ENCODE measurements around the gene ECI1.
A peak's percentile ranks its signal among the peaks of the same experiment; 100 is the strongest.
"Not testable (repeated sequence)": the region's sequence is repeated elsewhere in the genome, so short reads cannot be mapped to it uniquely, and the experiment has no call there.

The ECI1 gene

GRCh38 chr16:2273484-2273883 is 22.1 kb upstream of the ECI1 start:
- FAIRE-seq (no peak), DNase-seq (ENCODE audit: insufficient read length, low spot score) (no peak)
- no peak for TF ChIP-seq CTCF (IDR thresholded peaks at IDR 0.05; ENCODE audit: insufficient read depth, missing control alignments)

- no peak for DNase-seq (ENCODE audit: insufficient read length, low spot score)
- no peak for TF ChIP-seq CTCF (IDR thresholded peaks at IDR 0.05; ENCODE audit: insufficient read depth, missing control alignments)
- no peak for FAIRE-seq
Observed at GRCh38 chr16:2271848-2272461, 20.6 kb upstream of the ECI1 start.

GRCh38 chr16:2270588-2271470 is 19.4 kb upstream of the ECI1 start:
- TF ChIP-seq CTCF (IDR thresholded peaks at IDR 0.05; ENCODE audit: insufficient read depth, missing control alignments), result no peak
- DNase-seq (ENCODE audit: insufficient read length, low spot score) (no peak), FAIRE-seq (no peak)

- FAIRE-seq (no peak), DNase-seq (ENCODE audit: insufficient read length, low spot score) (no peak)
- no peak for TF ChIP-seq CTCF (IDR thresholded peaks at IDR 0.05; ENCODE audit: insufficient read depth, missing control alignments)
Observed at GRCh38 chr16:2270070-2270462, 18.7 kb upstream of the ECI1 start.

GRCh38 chr16:2267913-2268666 is 16.7 kb upstream of the ECI1 start, which contains the start of gene RNPS1:
RNPS1 (minus strand) TSS chr16:2268126; CDS start chr16:2264643, 3,483 bp downstream.
- no peak for FAIRE-seq
- TF ChIP-seq CTCF (IDR thresholded peaks at IDR 0.05; ENCODE audit: insufficient read depth, missing control alignments), result no peak
- DNase-seq (ENCODE audit: insufficient read length, low spot score), result peak; percentile 98

GRCh38 chr16:2267505-2267912 is 16.1 kb upstream of the ECI1 start:
- peak; percentile 53 for DNase-seq (ENCODE audit: insufficient read length, low spot score)
- not testable (repeated sequence) for FAIRE-seq

- not testable (repeated sequence) for FAIRE-seq; DNase-seq (ENCODE audit: insufficient read length, low spot score)
Observed at GRCh38 chr16:2266887-2267286, 15.5 kb upstream of the ECI1 start.

GRCh38 chr16:2263026-2263425 is 11.6 kb upstream of the ECI1 start:
- not testable (repeated sequence) for DNase-seq (ENCODE audit: insufficient read length, low spot score); FAIRE-seq
